GM12891 (cell line): ENCODE measurements around the gene EVA1A.

Experiments used
- PAX5 ChIP-seq: IDR thresholded peaks from 2 replicates; pipeline ENCODE4 v1.6.1; 2011; ENCODE audit warnings: low read length, moderate library complexity, mild to moderate bottlenecking; ENCODE audit not compliant: insufficient read depth, severe bottlenecking
- POLR2A ChIP-seq: IDR thresholded peaks from 2 replicates; pipeline ENCODE4 v1.6.1; 2011; ENCODE audit warnings: low read depth, low read length, control low read depth
- POLR2AphosphoS5 ChIP-seq: IDR thresholded peaks from 2 replicates; pipeline ENCODE4 v1.6.1; 2011; ENCODE audit warnings: low read depth, low read length, control low read depth
- POU2F2 ChIP-seq: IDR thresholded peaks from 2 replicates; pipeline ENCODE4 v1.6.1; 2011; ENCODE audit warnings: low read depth, mild to moderate bottlenecking, control low read depth, low read length, moderate library complexity
- SPI1 ChIP-seq: IDR thresholded peaks from 2 replicates; pipeline ENCODE4 v1.6.1; 2011; ENCODE audit warnings: low read depth, low read length, control low read depth
- TAF1 ChIP-seq: IDR thresholded peaks from 2 replicates; pipeline ENCODE4 v1.6.1; 2011; ENCODE audit warnings: low read depth, low read length, control low read depth

GRCh38 chr2:75606761-75607399 is 46.1 kb upstream of the EVA1A start:
- TF ChIP-seq POLR2AphosphoS5 (no peak), SPI1 (no peak), TAF1 (no peak), POLR2A (no peak), POU2F2 (no peak), PAX5 (no peak)
